ENCODE results near the gene CRB1.
"Not testable (repeated sequence)": the region's sequence is repeated elsewhere in the genome, so short reads cannot be mapped to it uniquely, and the experiment has no call there.

Gene CRB1

DNA sequence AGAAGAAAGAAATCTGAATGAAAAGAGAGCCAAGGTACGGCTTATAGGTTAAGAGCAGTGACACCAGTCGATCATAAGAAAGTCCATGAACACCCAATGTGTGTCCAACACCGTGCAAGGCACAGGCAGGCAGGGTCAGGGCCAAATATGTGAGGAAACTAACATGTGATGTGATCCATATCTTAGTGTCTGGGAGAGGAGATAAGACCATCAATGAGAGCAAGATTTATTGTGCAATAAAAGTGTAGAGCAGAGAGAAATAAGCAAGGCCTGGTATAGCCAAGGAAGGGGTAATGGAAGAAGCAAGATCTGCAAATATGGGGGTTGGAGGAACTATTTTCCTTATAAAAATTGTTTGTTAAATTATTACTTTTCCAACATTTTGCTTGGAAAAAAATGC is 198.8 kb downstream of the CRB1 start:
- no peak for DNase-seq

DNA sequence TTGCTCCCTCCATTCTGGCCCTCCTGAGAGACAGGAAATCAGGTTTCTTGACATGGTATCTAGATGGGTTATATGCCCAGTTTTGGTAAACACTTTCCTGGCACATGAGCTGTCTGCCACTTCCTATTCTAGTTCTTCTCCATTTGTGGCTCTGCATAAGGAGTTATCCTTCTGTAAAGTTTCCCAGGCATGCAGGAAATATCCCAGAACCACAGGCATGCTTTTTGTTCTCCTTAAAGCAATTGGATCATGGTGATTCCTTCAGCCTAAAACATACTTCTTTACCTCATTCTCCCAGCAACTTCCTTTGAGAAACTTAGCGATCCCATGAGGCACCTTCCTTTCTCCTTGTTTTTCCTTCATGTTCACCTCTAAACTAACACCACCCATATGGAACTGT is 199.8 kb downstream of the CRB1 start:
- DNase-seq: no peak

DNA sequence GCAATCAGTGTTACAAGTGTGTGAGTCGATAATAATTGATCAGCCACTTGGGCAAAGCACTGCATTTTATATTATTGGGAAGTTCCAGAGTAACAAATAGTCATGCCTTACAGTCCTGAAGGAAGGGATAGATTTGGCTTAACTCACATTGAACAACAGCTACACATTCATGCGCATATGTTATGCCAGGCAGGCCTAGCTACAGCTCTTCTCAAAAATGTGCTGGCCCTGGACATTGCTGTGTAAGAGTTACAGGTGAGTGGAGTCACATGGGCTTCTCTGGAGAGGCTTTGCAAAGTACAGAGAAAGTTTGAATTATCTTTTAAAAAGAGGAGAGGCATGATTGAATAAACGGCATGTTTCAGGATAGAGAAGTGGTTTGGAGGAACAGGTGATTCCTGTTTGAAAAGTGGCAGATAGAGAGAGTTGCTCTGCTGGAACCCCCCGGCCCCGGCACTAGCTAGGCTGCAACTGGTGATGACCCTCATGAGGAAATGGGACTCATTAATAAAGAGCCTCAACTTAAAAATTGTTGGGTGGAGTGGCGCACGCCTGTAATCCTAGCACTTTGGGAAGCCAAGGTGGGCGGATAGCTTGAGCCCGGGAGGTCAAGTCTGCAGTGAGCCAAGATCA is 200.6 kb downstream of the CRB1 start:
- no peak for DNase-seq

GRCh38 chr1:197469620-197470210 is 201.7 kb downstream of the CRB1 start:
- no peak for DNase-seq

DNA sequence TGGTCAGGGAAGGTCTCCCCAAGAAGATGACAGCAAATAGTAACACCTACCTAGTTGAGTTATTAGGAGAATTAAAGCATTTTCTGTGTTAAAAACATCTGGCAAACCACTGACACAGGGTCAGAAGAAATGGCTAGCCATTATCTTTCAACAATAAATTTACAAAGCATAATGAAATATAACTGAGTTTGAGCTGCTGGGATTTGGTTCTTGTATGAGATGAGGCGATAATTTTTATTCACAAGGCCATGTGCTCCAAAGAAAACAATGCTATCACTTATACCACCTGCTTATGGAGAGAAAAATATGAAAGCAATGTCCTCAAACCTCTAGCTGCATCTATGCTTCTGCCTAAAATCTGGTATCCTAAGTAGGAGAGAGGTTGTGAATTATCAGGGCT is 202.3 kb downstream of the CRB1 start:
- DNase-seq: no peak

DNA sequence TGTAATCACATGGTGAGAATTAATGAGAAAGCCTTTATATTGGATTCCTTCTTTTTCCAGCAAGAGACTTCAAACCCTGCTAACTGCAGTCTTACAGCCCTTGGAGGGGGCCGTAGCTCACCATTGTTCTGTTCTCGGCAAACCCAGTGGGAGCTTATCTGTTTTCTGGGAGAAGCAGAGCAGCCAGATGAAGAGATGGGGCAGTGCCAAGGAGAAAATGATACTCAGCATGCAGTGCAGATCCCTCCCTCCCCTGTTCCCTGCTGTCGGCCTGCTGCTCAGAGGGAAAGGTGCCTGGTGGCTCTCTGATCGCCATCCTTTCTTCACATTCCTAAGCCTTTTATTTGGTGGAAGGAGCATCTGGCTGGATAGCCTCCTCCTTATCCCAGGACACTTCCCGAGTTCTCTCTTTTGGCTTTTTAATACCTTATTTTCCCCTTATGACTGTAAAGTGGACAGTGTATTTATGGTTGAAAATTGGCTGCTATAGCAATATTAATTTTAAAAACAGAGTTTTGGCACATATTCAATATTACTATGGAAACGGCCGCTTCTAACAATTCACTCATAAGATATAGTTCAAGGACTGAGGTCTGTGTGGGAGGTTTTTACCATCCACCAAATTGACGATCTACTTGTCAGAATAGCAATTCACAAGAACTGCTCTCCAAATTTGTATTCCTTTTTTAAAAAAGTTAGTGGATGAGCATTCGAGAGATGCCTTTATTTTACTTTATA is 203.4 kb downstream of the CRB1 start:
- DNase-seq: no peak

- no peak for DNase-seq
These were observed 204.1 kb downstream of the CRB1 start for GRCh38 chr1:197472141-197472540.

DNA sequence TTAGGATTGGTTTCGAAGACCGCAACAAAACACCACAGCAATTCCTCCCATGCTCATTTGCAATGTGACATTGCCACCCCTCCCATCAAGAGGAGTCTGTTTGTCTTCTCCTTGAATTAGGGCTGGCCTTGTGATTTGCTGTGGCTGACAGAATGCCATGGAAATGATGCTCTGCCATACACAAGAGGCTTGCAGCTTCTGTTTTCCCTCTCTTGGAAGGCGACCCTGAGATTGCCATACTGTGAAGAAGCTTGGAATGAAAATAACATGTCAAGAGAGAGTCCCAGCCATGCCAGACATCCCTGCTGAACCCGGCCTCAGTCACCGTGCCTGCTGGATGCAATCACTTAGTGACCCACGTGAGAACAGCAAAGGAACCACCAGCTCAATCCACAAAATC is 212.4 kb downstream of the CRB1 start:
- DNase-seq: no peak

DNA sequence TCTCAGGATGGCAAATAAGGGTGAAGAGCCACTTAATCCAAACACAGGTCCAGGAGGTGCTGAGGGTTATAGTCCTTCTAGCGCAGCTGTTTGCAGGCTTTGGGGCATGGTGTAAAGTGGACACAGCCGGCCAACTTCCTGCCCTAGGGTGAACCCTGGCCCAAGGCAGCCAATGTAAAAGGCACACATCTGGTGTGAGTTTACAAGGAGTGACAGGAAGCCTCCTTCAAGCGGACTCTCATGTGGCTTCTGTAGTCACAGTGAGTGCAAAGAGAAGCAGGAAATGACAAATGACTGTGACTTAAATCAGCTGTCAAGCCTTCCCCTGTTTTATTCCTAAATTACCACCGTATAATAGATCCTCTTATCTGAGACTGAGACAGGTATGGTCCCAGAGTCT is 213.0 kb downstream of the CRB1 start:
- DNase-seq: peak; percentile 20

DNA sequence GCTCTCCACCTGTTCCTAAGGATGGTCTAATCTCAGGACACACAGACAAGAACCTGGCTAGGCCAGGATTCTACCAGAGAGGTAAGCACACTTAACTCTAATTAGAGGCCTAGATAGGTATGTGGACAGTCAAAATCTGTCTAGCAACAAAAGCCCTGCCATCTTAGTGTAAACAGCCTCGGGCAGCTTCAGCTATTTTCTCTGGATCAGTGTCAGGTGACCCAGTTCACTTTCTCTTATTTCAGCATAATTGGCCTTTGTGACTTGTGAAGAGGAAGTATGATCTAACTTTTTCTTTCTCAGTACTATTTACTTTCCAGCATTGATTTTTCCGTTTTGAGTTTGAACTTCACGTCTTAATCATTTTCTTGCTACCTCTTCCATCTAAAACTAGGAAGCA is 217.7 kb downstream of the CRB1 start:
- no peak for DNase-seq

GRCh38 chr1:197486946-197487345 is 218.9 kb downstream of the CRB1 start:
- DNase-seq: no peak

- not testable (repeated sequence) for DNase-seq
These were observed 223.5 kb downstream of the CRB1 start for GRCh38 chr1:197491505-197491904.

DNA sequence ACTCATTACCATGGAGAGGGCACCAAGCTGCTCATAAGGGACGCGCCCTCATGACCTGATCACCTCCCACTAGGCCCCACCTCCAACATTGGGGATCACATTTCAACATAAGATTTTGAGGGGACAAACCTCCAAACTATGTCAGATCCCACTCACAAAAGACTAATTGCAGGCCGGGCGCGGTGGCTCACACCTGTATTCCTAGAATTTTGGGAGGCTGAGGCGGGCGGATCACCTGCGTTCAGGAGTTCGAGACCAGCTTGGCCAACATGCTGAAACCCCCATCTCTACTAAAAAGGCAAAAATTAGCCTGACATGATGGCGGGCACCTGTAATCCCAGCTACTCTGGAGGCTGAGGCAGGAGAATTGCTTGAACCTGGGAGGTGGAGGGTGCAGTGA is 228.7 kb downstream of the CRB1 start:
- DNase-seq: no peak

DNA sequence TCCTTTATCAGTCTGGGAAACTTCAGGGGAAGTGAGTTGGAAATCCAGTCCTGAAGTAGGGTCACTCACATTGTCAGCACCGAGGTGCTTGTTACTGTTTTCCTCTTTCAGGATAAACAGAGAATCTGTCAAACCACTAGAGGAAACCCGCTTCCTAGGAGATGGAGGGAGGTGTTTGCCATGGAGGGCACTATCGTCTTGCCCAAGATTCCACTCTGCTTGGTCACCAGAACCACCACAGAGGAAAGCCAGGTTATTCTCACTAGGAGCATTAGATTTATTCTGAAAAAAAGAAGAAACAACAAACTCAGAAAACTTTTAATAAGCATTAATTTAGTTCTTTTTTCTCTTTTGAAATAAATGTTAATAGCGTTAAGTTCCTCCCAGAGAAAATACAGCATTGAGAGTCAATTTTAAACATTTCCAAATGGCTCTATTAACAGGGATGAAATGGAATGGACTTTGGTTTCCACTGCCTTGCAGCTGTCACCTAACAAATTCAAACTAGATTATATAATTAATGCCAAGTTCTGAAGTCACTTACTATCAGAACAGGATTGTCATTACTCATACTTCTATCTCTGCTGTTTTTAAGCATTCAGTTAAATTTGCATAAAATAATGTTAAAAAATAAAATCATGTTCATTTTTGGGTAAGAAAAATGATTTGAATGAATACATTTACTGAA is 242.8 kb downstream of the CRB1 start:
- no peak for DNase-seq

- DNase-seq: no peak
These were observed 247.4 kb downstream of the CRB1 start for GRCh38 chr1:197515421-197515820.

GRCh38 chr1:197519741-197520334 is 251.8 kb downstream of the CRB1 start:
- DNase-seq: peak; percentile 4

DNA sequence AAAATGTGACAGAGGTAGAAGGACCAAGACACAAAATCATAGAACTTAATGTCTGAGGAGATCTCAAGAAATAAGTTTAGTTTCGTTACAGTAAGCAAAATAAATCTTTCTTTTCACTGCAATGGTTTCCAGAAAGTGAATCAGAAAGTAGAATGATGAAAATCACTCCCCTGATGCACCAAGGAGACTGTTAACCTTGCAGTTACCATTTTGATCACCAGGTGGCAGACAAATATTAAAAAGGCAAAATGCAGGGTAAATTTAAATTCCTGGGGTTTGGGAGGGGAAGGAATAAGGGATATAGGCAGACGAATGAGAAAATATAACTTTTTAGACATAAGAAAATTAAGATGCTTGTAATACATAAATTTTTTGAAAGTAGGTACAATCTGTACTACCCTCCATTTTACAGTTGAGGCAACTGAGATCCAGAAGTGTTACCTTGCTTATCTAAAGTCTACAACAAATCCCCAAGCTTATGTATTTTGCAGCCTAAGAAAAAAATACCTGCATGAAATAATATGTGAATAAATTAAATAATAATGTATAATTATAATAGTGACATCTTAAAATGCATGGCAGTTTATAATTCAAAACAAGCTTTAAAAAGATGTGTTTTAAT is 253.2 kb downstream of the CRB1 start:
- DNase-seq: peak; percentile 41

GRCh38 chr1:197526736-197527371 is 258.8 kb downstream of the CRB1 start:
- peak; percentile 42 for DNase-seq

Measured in CD4-positive, alpha-beta T cell treated with Interleukin-12 subunit alpha and Interleukin-12 subunit beta, for 1 hour (primary cell).